T-cell (primary cell): ENCODE results near the gene ASTL. TPM values are rescaled to one million over a fixed set of nuclear protein-coding genes. Genes with fewer than 3 reads are reported as not detected.

ENCODE experiments used
- ATAC-seq, 4 experiments: fragments of 200-7000 bp in 3 of 4; fragments of 150-1000 bp in 1 of 4; cut with Tn5 transposase; replicated peaks in 1 of 4; 1 replicate in 3 of 4; 2 replicates in 1 of 4; pipeline ENCODE4 v1.10.0; 2021; ENCODE audit warnings: moderate library complexity in 3 of 4, mild to moderate bottlenecking in 2 of 4, moderate number of reproducible peaks in 1 of 4
- CTCF ChIA-PET, 2 donors: fragments of 300-600 bp; sonication (Branson Sonifier 250); formaldehyde crosslinking; loops; one replicate each; lab custom pipeline; 2022; ENCODE audit warnings: antibody characterized with exemption in 2 of 2; lab: Charles Lee
- POLR2A ChIA-PET, 2 donors: fragments of 300-600 bp; sonication (Branson Sonifier 250); formaldehyde crosslinking; loops; one replicate each; lab custom pipeline; 2022; ENCODE audit warnings: antibody characterized with exemption in 2 of 2; lab: Charles Lee
- DNase-seq, 35 experiments: peaks; one replicate each; pipeline versions ENCODE4 v3.0.0 to v3.0.0-alpha.2; 2013 to 2023
- H3K27ac ChIP-seq: one replicate; pipeline ENCODE4 v1.5.1; 2013; ENCODE audit warnings: low read length
- H3K27me3 ChIP-seq, 2 experiments: replicated peaks in 1 of 2; 1 replicate in 1 of 2; 2 replicates in 1 of 2; pipeline versions ENCODE4 v1.6.1 to v1.7.0; 2013; ENCODE audit warnings: low read length in 1 of 2, mixed read lengths in 1 of 2; ENCODE audit not compliant: control insufficient read depth in 2 of 2, insufficient read depth in 2 of 2; ENCODE audit errors: extremely low read depth in 1 of 2
- H3K36me3 ChIP-seq, 2 donors: 1 replicate in 1 of 2; 2 replicates in 1 of 2; pipeline versions ENCODE4 v1.6.1 to v1.7.0; 2013; ENCODE audit warnings: low read length in 1 of 2; ENCODE audit not compliant: control insufficient read depth in 2 of 2, insufficient read depth in 1 of 2; ENCODE audit errors: extremely low read depth in 1 of 2
- H3K4me1 ChIP-seq, 2 experiments: 1 replicate in 1 of 2; 2 replicates in 1 of 2; pipeline versions ENCODE4 v1.6.1 to v1.7.0; 2013; ENCODE audit warnings: low read length in 2 of 2, mixed read lengths in 1 of 2; ENCODE audit not compliant: insufficient read depth in 2 of 2, control insufficient read depth in 1 of 2; ENCODE audit errors: extremely low read depth in 1 of 2
- H3K4me3 ChIP-seq, 2 donors: 1 replicate in 1 of 2; 2 replicates in 1 of 2; pipeline versions ENCODE4 v1.5.1 to v1.7.0; 2013; ENCODE audit warnings: mild to moderate bottlenecking in 2 of 2, low read length in 1 of 2, moderate library complexity in 1 of 2; ENCODE audit not compliant: control insufficient read depth in 1 of 2; ENCODE audit errors: extremely low read depth in 1 of 2
- H3K9me3 ChIP-seq: 2 replicates; pipeline ENCODE4 v1.7.0; 2013
- H3K27ac Mint-ChIP-seq, 2 donors: one replicate each; pipeline ENCODE4 v1.8.0; 2020 to 2021; ENCODE audit warnings: mild to moderate bottlenecking in 2 of 2, mixed read lengths in 2 of 2
- H3K27me3 Mint-ChIP-seq, 2 donors: one replicate each; pipeline ENCODE4 v1.8.0; 2021 to 2022; ENCODE audit warnings: mixed read lengths in 2 of 2
- H3K36me3 Mint-ChIP-seq: one replicate; pipeline ENCODE4 v1.8.0; 2021; ENCODE audit warnings: mixed read lengths
- H3K4me1 Mint-ChIP-seq, 3 donors: one replicate each; pipeline ENCODE4 v1.8.0; 2020 to 2022; ENCODE audit warnings: mixed read lengths in 3 of 3, mild to moderate bottlenecking in 1 of 3
- H3K4me3 Mint-ChIP-seq, 3 donors: one replicate each; pipeline ENCODE4 v1.8.0; 2020 to 2022; ENCODE audit warnings: mild to moderate bottlenecking in 3 of 3, mixed read lengths in 3 of 3, moderate library complexity in 3 of 3
- H3K9me3 Mint-ChIP-seq, 3 donors: one replicate each; pipeline ENCODE4 v1.8.0; 2020 to 2022; ENCODE audit warnings: mixed read lengths in 3 of 3
- WGBS: methylation state at CpG from one replicate; pipeline ENCODE4 v1.1.5; 2013; ENCODE audit warnings: missing lambda C conversion rate; ENCODE audit not compliant: insufficient coverage; 5-methylcytosine and 5-hydroxymethylcytosine counted together
- total RNA-seq, 35 experiments: library from RNA in 6 of 35; stranded (reverse) in 6 of 35; fragments of 120-200 nt in 1 of 35; gene quantifications; one replicate each; pipeline versions ENCODE4 v1.2.1 to v1.2.4 and lab custom pipeline; 2013 to 2026

Gene ASTL
- total RNA-seq, 5 donors from 2014 or later (not counting 1 experiment from before 2014, with no cell fraction given) = 1.2 to 10.4 (median 1.4) TPM

DNA sequence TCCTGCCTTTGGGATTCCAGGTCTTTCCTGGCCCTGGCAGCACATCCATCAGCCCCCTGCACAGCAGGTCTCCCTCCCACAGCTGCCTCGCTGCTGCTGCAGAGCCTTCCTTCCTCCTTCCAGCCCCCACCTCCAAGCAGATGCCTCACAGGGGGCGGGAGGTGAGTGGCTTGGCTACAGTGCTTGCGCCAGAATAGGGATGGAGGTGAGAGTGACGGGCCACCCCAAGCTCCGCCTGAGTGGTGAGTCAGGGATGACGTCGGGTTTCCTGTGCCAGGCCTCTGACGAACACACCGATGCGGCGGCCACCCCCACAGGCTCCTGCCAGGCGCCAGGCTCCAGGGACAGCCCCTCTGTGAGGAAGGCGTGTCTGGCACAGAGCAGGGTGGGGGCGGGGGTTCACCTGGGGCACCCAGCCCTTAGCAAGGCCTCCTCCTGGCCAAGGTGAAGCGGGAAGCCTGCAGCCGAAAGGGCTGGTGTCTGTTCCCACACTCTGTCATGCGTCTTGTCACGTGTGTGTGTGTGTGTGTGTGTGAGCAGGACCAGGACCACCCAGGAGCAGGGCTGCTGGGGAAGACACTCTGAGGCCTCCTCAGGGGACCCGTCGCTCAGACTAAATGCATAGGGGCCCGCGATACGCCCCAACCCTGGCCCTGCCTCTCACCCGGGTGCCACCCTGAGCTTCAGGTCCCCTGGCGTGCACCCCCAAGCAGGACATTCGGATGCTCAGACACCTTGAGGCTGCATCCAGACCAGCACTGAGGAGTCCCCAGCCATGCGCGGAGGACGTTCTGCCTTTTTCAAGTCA is 10.3 kb upstream of the ASTL start:
- H3K4me3 ChIP-seq = peak overlapping the region in 1 of 2 donors; percentile 22
- peak overlapping the region; percentile 95 for H3K27ac ChIP-seq
- no peaks in the 10 kb centered on the region for H3K9me3 ChIP-seq
- H3K4me3 Mint-ChIP-seq = peak overlapping the region; percentile 57 to 97 (median 73)
- POLR2A ChIA-PET = interaction anchor here (0.6 to 1.0 kb wide), 2 partner anchors 14 to 406 kb away, joined by 3 to 6 read pairs; no protein-coding TSS in a partner anchor
- H3K27ac Mint-ChIP-seq = peak overlapping the region; percentile 97 to 99
- no peaks in the 10 kb centered on the region for H3K27me3 ChIP-seq
- H3K36me3 ChIP-seq = peaks cover 0 to 6% of the 10 kb centered on the region in 2 donors
- peaks cover 41 to 86% of the 10 kb centered on the region in 2 experiments for H3K4me1 ChIP-seq
- CTCF ChIA-PET = interaction anchor here (0.6 to 2.7 kb wide), 6 partner anchors 9 to 156 kb away, joined by 3 to 16 read pairs (median 4); no protein-coding TSS in a partner anchor
- 19% methylated on average over 25 of the region's 29 CpGs for WGBS
- H3K36me3 Mint-ChIP-seq = peaks cover 8% of the 10 kb centered on the region
- peaks cover 78 to 84% (median 80%) of the 10 kb centered on the region in 3 donors for H3K4me1 Mint-ChIP-seq
- DNase-seq = peak; percentile 69 to 100 (median 98)
- no peaks in the 10 kb centered on the region for H3K9me3 Mint-ChIP-seq
- ATAC-seq = peak; percentile 57 to 71 (median 61)
- no peaks in the 10 kb centered on the region for H3K27me3 Mint-ChIP-seq

GRCh38 chr2:96147593-96148201 is 9.4 kb upstream of the ASTL start:
- POLR2A ChIA-PET = interaction anchor here (0.6 to 1.0 kb wide), 3 partner anchors 15 to 407 kb away, joined by 3 to 6 read pairs (median 3); no protein-coding TSS in a partner anchor
- no peaks in the 10 kb centered on the region for H3K9me3 Mint-ChIP-seq
- H3K4me1 Mint-ChIP-seq = peaks cover 79 to 85% (median 80%) of the 10 kb centered on the region in 3 donors

GRCh38 chr2:96146881-96147592 is 8.7 kb upstream of the ASTL start:
- DNase-seq (peak in 1 of 35 experiments; percentile 13), ATAC-seq (no peak)
- H3K27ac Mint-ChIP-seq = peak overlapping the region; percentile 97 to 99
- peaks cover 42 to 88% of the 10 kb centered on the region in 2 experiments for H3K4me1 ChIP-seq
- peak overlapping the region; percentile 28 to 41 for H3K4me3 ChIP-seq
- CTCF ChIA-PET = interaction anchor here (1.6 to 2.7 kb wide), 3 partner anchors 8 to 28 kb away, joined by 5 to 8 read pairs (median 7); no protein-coding TSS in a partner anchor
- H3K27ac ChIP-seq = peak overlapping the region; percentile 95
- H3K9me3 ChIP-seq = no peaks in the 10 kb centered on the region
- H3K36me3 Mint-ChIP-seq = peaks cover 13% of the 10 kb centered on the region
- H3K27me3 ChIP-seq = no peaks in the 10 kb centered on the region
- no peaks in the 10 kb centered on the region for H3K27me3 Mint-ChIP-seq
- H3K4me1 Mint-ChIP-seq = peaks cover 80 to 86% (median 80%) of the 10 kb centered on the region in 3 donors
- H3K36me3 ChIP-seq = peaks cover 6 to 16% of the 10 kb centered on the region in 2 donors
- H3K4me3 Mint-ChIP-seq = peak overlapping the region; percentile 74 to 97 (median 81)
- H3K9me3 Mint-ChIP-seq = no peaks in the 10 kb centered on the region
- POLR2A ChIA-PET = interaction anchor here (0.6 to 1.0 kb wide), 3 partner anchors 9 to 28 kb away, joined by 3 read pairs; no protein-coding TSS in a partner anchor
- 54% methylated on average over 6 of the region's 9 CpGs for WGBS

More at GRCh38 chr2:96147593-96148201, 9.4 kb upstream of the ASTL start:
- CTCF ChIA-PET = interaction anchor here (0.6 to 2.7 kb wide), 5 partner anchors 8 to 155 kb away, joined by 3 to 16 read pairs (median 5); no protein-coding TSS in a partner anchor
- WGBS = 68% methylated on average over 2 of the region's 9 CpGs
- Mint-ChIP-seq H3K36me3 (peaks cover 13% of the 10 kb centered on the region), H3K27ac (peak overlapping the region; percentile 97 to 99), H3K27me3 (no peaks in the 10 kb centered on the region), H3K4me3 (peak overlapping the region; percentile 37 to 97 (median 57))
- H3K27me3 ChIP-seq = no peaks in the 10 kb centered on the region
- H3K9me3 ChIP-seq = no peaks in the 10 kb centered on the region
- ATAC-seq = no peak
- peaks cover 43 to 88% of the 10 kb centered on the region in 2 experiments for H3K4me1 ChIP-seq
- peak overlapping the region; percentile 95 for H3K27ac ChIP-seq
- peak in 4 of 35 experiments; percentile 14 to 38 (median 20) for DNase-seq
- peaks cover 3 to 11% of the 10 kb centered on the region in 2 donors for H3K36me3 ChIP-seq
- peak overlapping the region in 1 of 2 donors; percentile 15 for H3K4me3 ChIP-seq

DNA sequence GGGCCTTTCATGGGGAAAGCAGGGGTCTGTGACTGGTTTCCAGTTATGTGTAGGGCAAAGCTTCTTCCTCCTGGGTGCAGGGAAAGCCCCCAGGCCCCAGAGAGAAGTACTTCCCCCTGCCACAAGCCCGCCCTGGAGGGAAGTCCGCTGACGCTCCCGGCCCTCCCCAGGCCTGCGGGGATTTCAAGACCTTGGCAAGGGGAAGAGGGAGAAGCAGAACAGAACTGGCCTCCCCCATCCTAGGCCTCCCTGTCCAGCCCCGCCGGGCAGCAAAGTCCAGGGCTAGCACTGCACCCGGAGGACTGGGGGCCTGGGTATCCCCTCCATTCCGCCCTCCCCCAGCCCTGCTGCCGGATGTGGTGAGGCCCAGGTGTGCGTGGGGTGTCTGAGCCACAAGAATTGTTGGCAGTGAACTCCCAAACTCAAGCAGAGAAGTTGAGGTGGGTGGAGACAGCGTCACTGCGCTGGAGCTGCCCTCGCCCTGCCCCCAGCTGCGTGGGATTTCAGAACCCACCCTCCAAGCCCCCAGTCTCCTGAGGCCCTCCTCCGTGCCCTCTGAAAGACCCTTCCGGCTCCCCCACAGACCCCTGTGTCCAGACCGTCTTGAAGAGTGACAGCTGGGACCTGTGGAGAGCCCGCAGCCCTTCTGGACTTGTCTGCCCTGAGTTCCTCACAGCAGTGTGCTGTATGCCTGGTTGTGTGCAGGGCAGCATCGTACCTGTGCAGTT is 8.0 kb upstream of the ASTL start:
- ChIA-PET CTCF (interaction anchor here (1.7 to 2.7 kb wide), 2 partner anchors 28 kb away, joined by 7 to 8 read pairs; no protein-coding TSS in a partner anchor), POLR2A (interaction anchor here (0.6 to 1.0 kb wide), 3 partner anchors 9 to 58 kb away, joined by 3 to 6 read pairs (median 3); no protein-coding TSS in a partner anchor)
- peak overlapping the region; percentile 74 to 97 (median 81) for H3K4me3 Mint-ChIP-seq
- no peaks in the 10 kb centered on the region for H3K9me3 Mint-ChIP-seq
- Histone ChIP-seq H3K27ac (peak overlapping the region; percentile 95), H3K36me3 (peaks cover 6 to 16% of the 10 kb centered on the region in 2 donors), H3K27me3 (no peaks in the 10 kb centered on the region), H3K4me1 (peaks cover 38 to 90% of the 10 kb centered on the region in 2 experiments), H3K9me3 (no peaks in the 10 kb centered on the region), H3K4me3 (peak overlapping the region; percentile 41 to 73)
- 0% methylated on average over 8 of the region's 20 CpGs for WGBS
- ATAC-seq (peak; percentile 50 to 58 (median 53)), DNase-seq (peak; percentile 78 to 95 (median 90))
- no peaks in the 10 kb centered on the region for H3K27me3 Mint-ChIP-seq
- peaks cover 76 to 84% (median 77%) of the 10 kb centered on the region in 3 donors for H3K4me1 Mint-ChIP-seq
- peaks cover 13% of the 10 kb centered on the region for H3K36me3 Mint-ChIP-seq
- peak overlapping the region; percentile 97 to 99 for H3K27ac Mint-ChIP-seq

GRCh38 chr2:96145848-96146152 is 7.5 kb upstream of the ASTL start:
- peak overlapping the region; percentile 41 to 73 for H3K4me3 ChIP-seq
- WGBS = 0% methylated on average over 2 of the region's 3 CpGs

More at GRCh38 chr2:96145848-96146152, 7.5 kb upstream of the ASTL start:
- Mint-ChIP-seq H3K27me3 (no peaks in the 10 kb centered on the region), H3K4me3 (peak overlapping the region; percentile 74 to 97 (median 81)), H3K9me3 (no peaks in the 10 kb centered on the region), H3K36me3 (peaks cover 13% of the 10 kb centered on the region), H3K4me1 (peaks cover 71 to 83% (median 75%) of the 10 kb centered on the region in 3 donors), H3K27ac (peak overlapping the region; percentile 97 to 99)
- Histone ChIP-seq H3K4me1 (peaks cover 35 to 90% of the 10 kb centered on the region in 2 experiments), H3K27me3 (no peaks in the 10 kb centered on the region), H3K27ac (peak overlapping the region; percentile 95), H3K9me3 (no peaks in the 10 kb centered on the region), H3K36me3 (peaks cover 6 to 16% of the 10 kb centered on the region in 2 donors)
- ChIA-PET CTCF (interaction anchor here in 1 of 2 donors (1.7 kb wide), 1 partner anchor 29 kb away, joined by 7 read pairs; no protein-coding TSS in a partner anchor), POLR2A (interaction anchor here (0.6 to 0.9 kb wide), 2 partner anchors 14 to 59 kb away, joined by 3 to 6 read pairs; no protein-coding TSS in a partner anchor)
- ATAC-seq (no peak), DNase-seq (peak in 3 of 35 experiments; percentile 23 to 31 (median 23))
